Ishikawa (cell line): ENCODE data around the gene PTPRO.

Source experiments
- CEBPB ChIP-seq: IDR thresholded peaks from 2 replicates; pipeline ENCODE4 v1.6.1; 2012
- CREB1 ChIP-seq: IDR thresholded peaks from 2 replicates; pipeline ENCODE4 v1.6.1; 2012; ENCODE audit warnings: low read depth
- EGR1 ChIP-seq: IDR thresholded peaks from 2 replicates; pipeline ENCODE4 v1.6.1; 2012
- EP300 ChIP-seq: IDR thresholded peaks from 2 replicates; pipeline ENCODE4 v1.6.1; 2012; ENCODE audit warnings: borderline replicate concordance
- FOXM1 ChIP-seq: IDR thresholded peaks from 2 replicates; pipeline ENCODE4 v1.6.1; 2012; ENCODE audit warnings: low read depth, borderline replicate concordance
- NFIC ChIP-seq: IDR thresholded peaks from 2 replicates; pipeline ENCODE4 v1.6.1; 2012
- RAD21 ChIP-seq: IDR thresholded peaks from 2 replicates; pipeline ENCODE4 v1.6.1; 2012; ENCODE audit warnings: low read depth
- TAF1 ChIP-seq: IDR thresholded peaks from 2 replicates; pipeline ENCODE4 v1.6.1; 2012; ENCODE audit warnings: low read depth, mild to moderate bottlenecking
- TCF12 ChIP-seq: IDR thresholded peaks from 2 replicates; pipeline ENCODE4 v1.6.1; 2012; ENCODE audit warnings: low read depth
- TEAD4 ChIP-seq: IDR thresholded peaks from 2 replicates; pipeline ENCODE4 v1.6.1; 2012
- YY1 ChIP-seq: IDR thresholded peaks from 2 replicates; pipeline ENCODE4 v1.6.1; 2012; ENCODE audit warnings: low read depth
- ZBTB7A ChIP-seq: IDR thresholded peaks from 2 replicates; pipeline ENCODE4 v1.6.1; 2012; ENCODE audit warnings: low read depth
- TF ChIP-seq, protein P1 (sequence below): IDR thresholded peaks from 2 replicates; pipeline ENCODE4 v1.6.1; 2012
- TF ChIP-seq, protein P2 (sequence below): IDR thresholded peaks from 2 replicates; pipeline ENCODE4 v1.6.1; 2012
- TF ChIP-seq, protein P3 (sequence below): IDR thresholded peaks from 2 replicates; pipeline ENCODE4 v1.6.1; 2012; ENCODE audit warnings: low read depth, mild to moderate bottlenecking

PTPRO gene

DNA sequence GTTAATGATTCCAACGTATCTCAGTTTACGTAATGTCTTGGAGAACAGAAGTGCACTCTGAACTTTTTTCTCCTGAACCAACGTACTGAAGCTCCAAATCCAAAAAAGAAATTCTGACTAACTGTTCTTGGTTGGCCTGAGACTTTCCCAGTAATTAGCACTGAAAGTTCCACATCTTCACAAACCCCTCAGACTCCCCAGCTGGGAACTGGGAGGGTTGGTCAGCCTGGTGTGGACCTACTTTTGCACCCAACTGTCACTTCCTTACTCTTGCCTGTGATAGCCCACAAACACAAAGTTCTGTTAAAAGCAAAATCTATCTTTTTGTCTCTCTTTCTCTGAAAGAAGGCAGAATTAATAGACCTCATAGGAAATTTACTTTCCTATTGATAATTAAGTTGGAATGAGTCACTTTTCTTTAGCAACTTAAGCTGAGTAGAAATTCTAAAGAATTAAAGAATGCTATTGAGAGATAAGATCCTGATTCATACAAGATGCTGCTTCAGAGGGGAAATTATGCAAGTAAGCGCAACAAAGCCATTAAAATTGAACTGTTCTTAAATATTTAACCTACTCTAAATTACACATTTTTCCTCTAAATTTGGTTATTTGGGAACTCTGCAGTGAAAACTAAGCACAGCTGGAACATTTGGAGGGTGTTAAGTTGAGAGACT is 311.8 kb downstream of the PTPRO start:
- TF ChIP-seq, protein P1, sequence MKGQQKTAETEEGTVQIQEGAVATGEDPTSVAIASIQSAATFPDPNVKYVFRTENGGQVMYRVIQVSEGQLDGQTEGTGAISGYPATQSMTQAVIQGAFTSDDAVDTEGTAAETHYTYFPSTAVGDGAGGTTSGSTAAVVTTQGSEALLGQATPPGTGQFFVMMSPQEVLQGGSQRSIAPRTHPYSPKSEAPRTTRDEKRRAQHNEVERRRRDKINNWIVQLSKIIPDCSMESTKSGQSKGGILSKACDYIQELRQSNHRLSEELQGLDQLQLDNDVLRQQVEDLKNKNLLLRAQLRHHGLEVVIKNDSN: no peak
- TF ChIP-seq TAF1 (no peak), NFIC (no peak), TCF12 (no peak), EP300 (no peak), TEAD4 (no peak), CREB1 (no peak), RAD21 (no peak), FOXM1 (no peak), EGR1 (no peak), YY1 (no peak), ZBTB7A (no peak), CEBPB (no peak)
- TF ChIP-seq, protein P2, sequence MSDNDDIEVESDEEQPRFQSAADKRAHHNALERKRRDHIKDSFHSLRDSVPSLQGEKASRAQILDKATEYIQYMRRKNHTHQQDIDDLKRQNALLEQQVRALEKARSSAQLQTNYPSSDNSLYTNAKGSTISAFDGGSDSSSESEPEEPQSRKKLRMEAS: no peak
- TF ChIP-seq, protein P3, sequence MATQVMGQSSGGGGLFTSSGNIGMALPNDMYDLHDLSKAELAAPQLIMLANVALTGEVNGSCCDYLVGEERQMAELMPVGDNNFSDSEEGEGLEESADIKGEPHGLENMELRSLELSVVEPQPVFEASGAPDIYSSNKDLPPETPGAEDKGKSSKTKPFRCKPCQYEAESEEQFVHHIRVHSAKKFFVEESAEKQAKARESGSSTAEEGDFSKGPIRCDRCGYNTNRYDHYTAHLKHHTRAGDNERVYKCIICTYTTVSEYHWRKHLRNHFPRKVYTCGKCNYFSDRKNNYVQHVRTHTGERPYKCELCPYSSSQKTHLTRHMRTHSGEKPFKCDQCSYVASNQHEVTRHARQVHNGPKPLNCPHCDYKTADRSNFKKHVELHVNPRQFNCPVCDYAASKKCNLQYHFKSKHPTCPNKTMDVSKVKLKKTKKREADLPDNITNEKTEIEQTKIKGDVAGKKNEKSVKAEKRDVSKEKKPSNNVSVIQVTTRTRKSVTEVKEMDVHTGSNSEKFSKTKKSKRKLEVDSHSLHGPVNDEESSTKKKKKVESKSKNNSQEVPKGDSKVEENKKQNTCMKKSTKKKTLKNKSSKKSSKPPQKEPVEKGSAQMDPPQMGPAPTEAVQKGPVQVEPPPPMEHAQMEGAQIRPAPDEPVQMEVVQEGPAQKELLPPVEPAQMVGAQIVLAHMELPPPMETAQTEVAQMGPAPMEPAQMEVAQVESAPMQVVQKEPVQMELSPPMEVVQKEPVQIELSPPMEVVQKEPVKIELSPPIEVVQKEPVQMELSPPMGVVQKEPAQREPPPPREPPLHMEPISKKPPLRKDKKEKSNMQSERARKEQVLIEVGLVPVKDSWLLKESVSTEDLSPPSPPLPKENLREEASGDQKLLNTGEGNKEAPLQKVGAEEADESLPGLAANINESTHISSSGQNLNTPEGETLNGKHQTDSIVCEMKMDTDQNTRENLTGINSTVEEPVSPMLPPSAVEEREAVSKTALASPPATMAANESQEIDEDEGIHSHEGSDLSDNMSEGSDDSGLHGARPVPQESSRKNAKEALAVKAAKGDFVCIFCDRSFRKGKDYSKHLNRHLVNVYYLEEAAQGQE: no peak

DNA sequence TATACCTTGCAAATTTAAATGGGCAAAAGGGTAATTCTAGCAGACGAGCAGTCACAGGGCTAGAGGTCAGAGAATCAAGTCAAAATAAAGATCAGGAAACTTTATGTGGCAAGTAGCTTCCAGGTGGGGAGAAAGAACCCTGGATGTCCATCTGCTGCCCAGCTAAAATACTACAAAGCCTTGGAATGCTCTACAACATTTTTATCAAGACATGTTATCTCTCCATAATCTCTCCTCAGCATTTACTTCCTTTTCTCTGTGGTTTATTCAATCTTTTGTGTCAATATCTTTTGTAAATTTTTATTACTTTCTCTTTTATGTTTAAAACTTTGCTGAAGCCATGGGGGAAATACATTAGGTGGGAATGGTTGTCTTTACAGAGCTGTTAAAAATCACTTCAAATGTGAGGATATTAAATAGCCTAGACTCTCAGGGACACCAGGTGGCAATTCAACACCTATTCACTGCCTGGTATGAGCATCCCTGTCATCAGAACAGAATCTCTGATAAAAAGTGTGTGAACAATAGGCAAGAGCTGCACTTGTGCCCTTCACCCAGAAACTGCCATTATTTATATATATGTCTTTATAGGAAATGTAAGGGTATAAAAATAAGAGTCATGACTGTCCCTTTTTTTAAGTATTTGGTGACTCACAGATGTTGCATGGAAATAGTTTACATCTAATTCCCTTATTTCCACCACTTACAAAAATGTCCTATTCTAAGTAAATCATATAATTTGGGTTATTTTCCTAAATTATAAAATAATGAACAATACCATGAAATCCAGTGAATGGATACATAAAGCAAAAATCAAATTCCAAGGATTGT is 314.0 kb downstream of the PTPRO start:
- no peak for TF ChIP-seq ZBTB7A
- TF ChIP-seq TAF1: no peak
- no peak for TF ChIP-seq FOXM1
- TF ChIP-seq CEBPB: no peak
- TF ChIP-seq YY1: no peak
- no peak for TF ChIP-seq RAD21
- TF ChIP-seq CREB1: no peak
- TF ChIP-seq, protein P3: no peak
- no peak for TF ChIP-seq TEAD4
- TF ChIP-seq, protein P2: no peak
- TF ChIP-seq NFIC: no peak
- TF ChIP-seq EGR1: no peak
- TF ChIP-seq EP300: no peak
- TF ChIP-seq TCF12: no peak
- TF ChIP-seq, protein P1: no peak

DNA sequence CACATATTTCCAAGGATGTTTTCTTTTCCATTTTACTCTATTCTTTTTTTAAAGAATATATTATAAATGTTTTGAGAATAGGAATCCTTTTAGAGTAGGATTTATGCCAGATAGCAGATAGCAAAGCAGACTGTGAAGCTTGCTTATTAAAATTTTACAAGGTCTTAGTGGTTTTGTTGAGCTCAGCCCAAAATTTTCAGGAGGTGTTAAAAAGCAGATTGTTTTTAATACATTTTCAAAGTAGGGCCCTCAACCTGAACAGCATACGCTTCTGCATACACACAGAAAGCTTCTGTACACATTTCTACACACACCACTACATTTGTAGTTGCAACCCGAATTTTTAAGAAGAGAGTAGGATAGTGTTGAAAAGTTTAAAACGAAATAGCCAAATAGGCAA is 315.9 kb downstream of the PTPRO start:
- TF ChIP-seq EGR1 (no peak), CREB1 (no peak), CEBPB (no peak), TCF12 (no peak), TAF1 (no peak), EP300 (no peak)

DNA sequence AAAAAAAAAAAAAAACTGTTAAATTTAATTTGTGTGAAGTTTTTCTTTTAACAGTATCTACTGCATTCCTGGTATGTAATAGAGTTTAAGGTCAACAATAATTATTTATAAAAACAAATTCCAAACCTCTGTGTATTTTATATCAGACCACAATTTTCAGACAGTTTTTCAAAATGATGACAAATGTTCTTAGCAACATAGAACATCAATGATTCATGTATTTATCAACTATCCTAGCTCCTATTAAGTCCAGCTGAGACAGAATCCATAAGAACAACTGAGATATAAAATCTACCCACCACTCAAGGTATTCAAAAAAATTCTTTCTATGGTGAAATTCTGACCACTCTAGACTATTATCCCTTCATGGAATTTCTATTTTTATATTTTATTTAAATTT is 322.4 kb downstream of the PTPRO start:
- TF ChIP-seq TCF12 (no peak), NFIC (no peak), ZBTB7A (no peak), YY1 (no peak), FOXM1 (no peak)
- TF ChIP-seq, protein P3: no peak
